B cell (primary cell): ENCODE results near the gene PHOSPHO2.

Source experiments
- CTCF ChIP-seq: fragments of 200-600 bp; IDR thresholded peaks from one replicate; pipeline ENCODE4 v1.8.0; 2022; ENCODE audit warnings: antibody characterized with exemption, mild to moderate bottlenecking
- EZH2 ChIP-seq: IDR thresholded peaks from 2 replicates; pipeline ENCODE4 v1.6.1; 2012; ENCODE audit warnings: borderline replicate concordance, low read depth, mild to moderate bottlenecking, moderate library complexity, low read length; ENCODE audit not compliant: insufficient read depth, poor library complexity, severe bottlenecking

GRCh38 chr2:169716938-169717690 lies 22.8 kb downstream of the PHOSPHO2 start:
- TF ChIP-seq CTCF (no peak), EZH2 (no peak)
